ENCODE measurements around the gene MAP7.

- TF ChIP-seq EZH2 (IDR thresholded peaks at IDR 0.05; ENCODE audit: insufficient read depth, poor library complexity, severe bottlenecking) (no peak), EZH2phosphoT487 (IDR thresholded peaks at IDR 0.05; ENCODE audit: insufficient read depth, low read depth) (no peak)
Measured at GRCh38 chr6:136503303-136504029, 46.8 kb downstream of the MAP7 start.

All from GM23248 (cell line).